DND-41 (cell line): Measurements from ENCODE around the gene TCEANC2.

Experiments used
- EZH2 ChIP-seq: IDR thresholded peaks from 3 replicates; pipeline ENCODE4 v1.6.1; 2012; ENCODE audit warnings: borderline replicate concordance, low read depth, mild to moderate bottlenecking, moderate library complexity, low read length, inconsistent platforms; ENCODE audit not compliant: severe bottlenecking
- TF ChIP-seq, protein P1 (sequence below): IDR thresholded peaks from 2 replicates; pipeline ENCODE4 v1.5.1; 2012; ENCODE audit warnings: borderline replicate concordance, low read length, moderate library complexity, mild to moderate bottlenecking; ENCODE audit not compliant: poor library complexity, severe bottlenecking; ENCODE audit errors: extremely low read depth

DNA sequence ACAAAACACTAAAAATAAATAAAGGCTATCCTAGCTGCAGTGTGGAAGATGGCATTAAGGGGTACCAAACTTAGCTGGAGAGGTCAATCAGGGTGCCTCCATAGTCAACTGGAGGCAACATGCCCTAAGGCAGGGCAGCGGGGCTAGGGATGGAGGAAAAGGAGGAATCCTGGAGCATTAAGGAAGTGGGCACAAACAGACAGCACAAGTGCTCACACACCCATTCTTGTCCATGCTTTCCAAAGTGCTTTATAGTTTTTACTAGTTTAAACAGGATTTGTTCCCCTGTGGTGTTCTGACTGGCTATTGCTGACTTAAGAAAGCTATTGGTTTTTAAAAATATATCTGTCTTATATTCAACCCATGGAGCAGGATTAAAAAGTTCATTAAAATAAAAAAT is 33.3 kb downstream of the TCEANC2 start:
- TF ChIP-seq, protein P1, sequence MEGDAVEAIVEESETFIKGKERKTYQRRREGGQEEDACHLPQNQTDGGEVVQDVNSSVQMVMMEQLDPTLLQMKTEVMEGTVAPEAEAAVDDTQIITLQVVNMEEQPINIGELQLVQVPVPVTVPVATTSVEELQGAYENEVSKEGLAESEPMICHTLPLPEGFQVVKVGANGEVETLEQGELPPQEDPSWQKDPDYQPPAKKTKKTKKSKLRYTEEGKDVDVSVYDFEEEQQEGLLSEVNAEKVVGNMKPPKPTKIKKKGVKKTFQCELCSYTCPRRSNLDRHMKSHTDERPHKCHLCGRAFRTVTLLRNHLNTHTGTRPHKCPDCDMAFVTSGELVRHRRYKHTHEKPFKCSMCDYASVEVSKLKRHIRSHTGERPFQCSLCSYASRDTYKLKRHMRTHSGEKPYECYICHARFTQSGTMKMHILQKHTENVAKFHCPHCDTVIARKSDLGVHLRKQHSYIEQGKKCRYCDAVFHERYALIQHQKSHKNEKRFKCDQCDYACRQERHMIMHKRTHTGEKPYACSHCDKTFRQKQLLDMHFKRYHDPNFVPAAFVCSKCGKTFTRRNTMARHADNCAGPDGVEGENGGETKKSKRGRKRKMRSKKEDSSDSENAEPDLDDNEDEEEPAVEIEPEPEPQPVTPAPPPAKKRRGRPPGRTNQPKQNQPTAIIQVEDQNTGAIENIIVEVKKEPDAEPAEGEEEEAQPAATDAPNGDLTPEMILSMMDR: no peak
- TF ChIP-seq EZH2: no peak
